Measurements from ENCODE around the gene MYRIP.
"Not testable (repeated sequence)": the region's sequence is repeated elsewhere in the genome, so short reads cannot be mapped to it uniquely, and the experiment has no call there.

Gene MYRIP

DNA sequence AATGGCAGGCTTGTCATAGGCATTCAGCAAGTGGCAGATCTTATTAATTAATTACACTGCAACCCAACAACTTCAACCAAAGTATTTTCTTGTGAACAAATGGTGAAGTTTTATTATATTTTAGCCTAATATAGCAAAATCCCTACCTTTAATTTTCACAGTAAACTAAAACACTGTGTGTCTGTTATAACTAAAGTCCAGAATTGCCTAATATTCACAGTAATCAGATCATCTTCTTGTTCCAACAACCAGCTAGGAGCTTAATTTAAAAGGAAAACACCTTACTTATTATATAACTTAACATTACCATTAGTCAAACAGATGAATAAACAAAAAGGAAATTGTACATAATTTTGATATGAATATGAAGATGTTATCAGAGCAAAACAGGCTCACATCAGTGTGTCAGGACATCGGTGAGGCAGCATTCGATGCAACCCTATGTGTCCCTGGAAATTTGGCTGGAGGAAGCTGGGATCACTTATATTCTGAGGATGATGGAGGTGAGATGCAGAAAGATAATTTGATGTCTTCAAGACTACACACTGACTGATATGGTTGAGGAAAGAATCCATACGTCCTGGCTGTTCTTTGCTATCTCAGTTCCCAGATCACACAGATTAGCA, 310.8 kb downstream of the MYRIP start:
- no peak for FAIRE-seq
- TF ChIP-seq PAX5 (IDR thresholded peaks at IDR 0.05; ENCODE audit: insufficient read depth, low read length, severe bottlenecking) = no peak
- TF ChIP-seq TAF1 (IDR thresholded peaks at IDR 0.05; ENCODE audit: low read depth, low read length) = no peak
- no peak for TF ChIP-seq POU2F2 (IDR thresholded peaks at IDR 0.05; ENCODE audit: low read depth, low read length)
- no peak for TF ChIP-seq POLR2A (IDR thresholded peaks at IDR 0.05; ENCODE audit: low read depth, low read length)
- no peak for TF ChIP-seq POLR2AphosphoS5 (IDR thresholded peaks at IDR 0.05; ENCODE audit: low read depth, low read length)
- no peak for TF ChIP-seq SPI1 (IDR thresholded peaks at IDR 0.05; ENCODE audit: low read depth, low read length)
- no peak for DNase-seq (ENCODE audit: insufficient read length, low spot score)

- DNase-seq (ENCODE audit: insufficient read length, low spot score) = no peak
- TF ChIP-seq POU2F2 (IDR thresholded peaks at IDR 0.05; ENCODE audit: low read depth, low read length) (no peak), POLR2A (IDR thresholded peaks at IDR 0.05; ENCODE audit: low read depth, low read length) (no peak), POLR2AphosphoS5 (IDR thresholded peaks at IDR 0.05; ENCODE audit: low read depth, low read length) (no peak), PAX5 (IDR thresholded peaks at IDR 0.05; ENCODE audit: insufficient read depth, low read length, severe bottlenecking) (peak; percentile 38), SPI1 (IDR thresholded peaks at IDR 0.05; ENCODE audit: low read depth, low read length) (no peak)
- no peak for FAIRE-seq
Observed at GRCh38 chr3:40120806-40121205, 311.4 kb downstream of the MYRIP start.

GRCh38 chr3:40124918-40125317, 315.5 kb downstream of the MYRIP start:
- no peak for DNase-seq (ENCODE audit: insufficient read length, low spot score)
- no peak for FAIRE-seq
- TF ChIP-seq PAX5 (IDR thresholded peaks at IDR 0.05; ENCODE audit: insufficient read depth, low read length, severe bottlenecking) = no peak
- no peak for TF ChIP-seq POU2F2 (IDR thresholded peaks at IDR 0.05; ENCODE audit: low read depth, low read length)
- no peak for TF ChIP-seq SPI1 (IDR thresholded peaks at IDR 0.05; ENCODE audit: low read depth, low read length)
- no peak for TF ChIP-seq TAF1 (IDR thresholded peaks at IDR 0.05; ENCODE audit: low read depth, low read length)
- no peak for TF ChIP-seq POLR2A (IDR thresholded peaks at IDR 0.05; ENCODE audit: low read depth, low read length)
- no peak for TF ChIP-seq POLR2AphosphoS5 (IDR thresholded peaks at IDR 0.05; ENCODE audit: low read depth, low read length)

DNA sequence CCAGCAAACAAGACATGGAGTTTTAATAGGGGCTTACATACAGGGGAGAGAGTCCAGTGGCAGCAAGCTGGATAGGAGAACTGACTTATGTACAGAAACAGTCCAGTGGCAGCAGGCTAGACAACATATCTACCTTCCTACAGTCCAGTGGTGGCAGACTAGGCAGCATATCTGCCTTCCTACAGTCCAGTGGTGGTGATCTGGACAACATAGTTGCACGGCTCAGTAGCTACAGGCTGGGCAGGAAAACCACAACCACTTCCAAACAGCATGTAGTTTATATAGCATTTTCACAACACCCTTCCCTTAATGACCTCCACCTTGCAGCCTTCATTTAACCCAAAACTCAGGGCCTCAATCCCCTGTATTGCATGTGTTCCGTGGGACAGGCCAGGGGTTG, 318.8 kb downstream of the MYRIP start:
- TF ChIP-seq POU2F2 (IDR thresholded peaks at IDR 0.05; ENCODE audit: low read depth, low read length) (no peak), POLR2AphosphoS5 (IDR thresholded peaks at IDR 0.05; ENCODE audit: low read depth, low read length) (no peak), SPI1 (IDR thresholded peaks at IDR 0.05; ENCODE audit: low read depth, low read length) (no peak), TAF1 (IDR thresholded peaks at IDR 0.05; ENCODE audit: low read depth, low read length) (no peak), POLR2A (IDR thresholded peaks at IDR 0.05; ENCODE audit: low read depth, low read length) (no peak), PAX5 (IDR thresholded peaks at IDR 0.05; ENCODE audit: insufficient read depth, low read length, severe bottlenecking) (no peak)
- DNase-seq (ENCODE audit: insufficient read length, low spot score) = no peak
- no peak for FAIRE-seq

- DNase-seq (ENCODE audit: insufficient read length, low spot score) = no peak
- TF ChIP-seq POLR2A (IDR thresholded peaks at IDR 0.05; ENCODE audit: low read depth, low read length) (no peak), PAX5 (IDR thresholded peaks at IDR 0.05; ENCODE audit: insufficient read depth, low read length, severe bottlenecking) (no peak), SPI1 (IDR thresholded peaks at IDR 0.05; ENCODE audit: low read depth, low read length) (no peak), POLR2AphosphoS5 (IDR thresholded peaks at IDR 0.05; ENCODE audit: low read depth, low read length) (no peak), POU2F2 (IDR thresholded peaks at IDR 0.05; ENCODE audit: low read depth, low read length) (no peak), TAF1 (IDR thresholded peaks at IDR 0.05; ENCODE audit: low read depth, low read length) (no peak)
- no peak for FAIRE-seq
Observed at GRCh38 chr3:40129510-40129909, 320.1 kb downstream of the MYRIP start.

DNA sequence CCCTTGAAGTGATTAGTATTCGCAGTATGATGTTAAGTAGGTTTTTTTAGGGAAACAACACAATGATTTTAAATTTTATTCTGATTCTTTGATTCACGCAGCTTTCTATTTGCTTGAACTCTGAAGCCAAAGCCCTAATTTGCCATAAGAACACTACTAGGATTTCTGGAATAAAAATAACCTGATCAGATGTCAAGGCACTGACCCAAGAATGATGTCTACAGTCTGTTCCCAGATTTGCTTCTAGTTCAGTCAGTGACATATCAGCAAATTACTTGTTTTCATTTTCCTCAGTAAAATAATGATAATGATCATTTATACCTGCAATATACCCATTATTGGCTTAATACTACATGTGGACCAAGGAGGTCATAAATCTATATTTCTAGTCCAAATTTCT, 320.6 kb downstream of the MYRIP start:
- FAIRE-seq (no peak), DNase-seq (ENCODE audit: insufficient read length, low spot score) (no peak)
- TF ChIP-seq POU2F2 (IDR thresholded peaks at IDR 0.05; ENCODE audit: low read depth, low read length) = no peak

DNA sequence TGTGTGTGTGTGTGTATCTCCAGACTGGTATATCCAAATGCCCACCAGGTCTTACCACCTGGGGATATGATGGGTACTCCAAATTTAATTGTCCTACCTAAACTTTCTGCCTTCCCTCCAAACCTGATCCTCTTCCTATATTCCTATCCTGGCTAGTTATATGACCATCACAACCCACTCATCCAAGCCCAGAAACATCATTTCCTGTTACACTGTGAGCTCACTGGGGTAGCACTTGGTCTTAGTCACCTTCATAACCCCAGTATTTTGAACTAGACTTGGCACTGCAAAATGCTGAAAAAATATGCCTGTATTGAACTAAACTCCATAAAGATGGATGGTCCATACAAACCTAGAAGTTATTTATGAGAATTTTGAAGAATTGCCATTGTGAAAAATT, 321.3 kb downstream of the MYRIP start:
- DNase-seq (ENCODE audit: insufficient read length, low spot score) (no peak), FAIRE-seq (no peak)
- TF ChIP-seq TAF1 (IDR thresholded peaks at IDR 0.05; ENCODE audit: low read depth, low read length) (no peak), SPI1 (IDR thresholded peaks at IDR 0.05; ENCODE audit: low read depth, low read length) (no peak)

GRCh38 chr3:40133886-40134575, 324.6 kb downstream of the MYRIP start:
- DNase-seq (ENCODE audit: insufficient read length, low spot score); FAIRE-seq: not testable (repeated sequence)

GRCh38 chr3:40137591-40138295, 328.3 kb downstream of the MYRIP start:
- no peak for DNase-seq (ENCODE audit: insufficient read length, low spot score)
- no peak for FAIRE-seq
- TF ChIP-seq SPI1 (IDR thresholded peaks at IDR 0.05; ENCODE audit: low read depth, low read length) = no peak
- TF ChIP-seq PAX5 (IDR thresholded peaks at IDR 0.05; ENCODE audit: insufficient read depth, low read length, severe bottlenecking) = no peak
- no peak for TF ChIP-seq POU2F2 (IDR thresholded peaks at IDR 0.05; ENCODE audit: low read depth, low read length)
- no peak for TF ChIP-seq POLR2AphosphoS5 (IDR thresholded peaks at IDR 0.05; ENCODE audit: low read depth, low read length)
- no peak for TF ChIP-seq POLR2A (IDR thresholded peaks at IDR 0.05; ENCODE audit: low read depth, low read length)
- TF ChIP-seq TAF1 (IDR thresholded peaks at IDR 0.05; ENCODE audit: low read depth, low read length) = no peak

All from GM12891 (cell line).